ENCODE data around the gene DYNC1LI1.

The DYNC1LI1 gene

DNA sequence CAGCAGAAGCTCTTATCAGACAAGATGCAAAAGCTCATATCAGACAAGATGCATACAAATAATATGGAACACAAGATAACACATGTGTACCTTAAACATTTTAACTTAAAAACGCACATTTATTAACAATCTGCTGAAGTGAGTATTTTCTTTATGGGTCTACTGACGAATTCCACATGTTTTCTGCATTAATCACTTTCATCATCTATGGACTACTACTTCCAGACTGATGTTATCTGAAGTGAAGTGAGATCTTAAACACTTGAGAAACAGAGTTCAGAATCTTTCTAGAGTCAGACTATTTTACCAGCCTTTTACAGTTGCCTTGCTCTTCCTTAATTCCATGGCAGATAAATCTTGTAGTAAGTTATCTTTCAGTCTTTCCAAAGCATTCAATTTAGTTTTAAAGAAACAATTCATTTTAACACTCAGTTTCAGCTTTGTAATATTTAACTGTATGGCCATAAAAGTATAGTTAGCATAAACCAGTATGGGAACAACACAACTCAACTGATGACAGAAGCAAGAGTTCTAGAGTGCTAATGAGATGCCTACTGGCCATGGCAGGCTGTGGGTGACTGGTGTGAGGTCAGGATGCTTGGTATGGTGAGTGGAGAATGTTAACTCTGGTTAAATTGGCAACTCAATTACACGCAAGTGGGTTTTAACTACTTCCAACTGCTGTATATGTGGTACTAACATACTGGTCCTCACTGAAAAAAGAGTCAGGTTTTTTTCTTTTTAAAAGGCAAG, 77.8 kb downstream of the DYNC1LI1 start:
- H3K4me3 ChIP-seq (ENCODE audit: extremely low read depth, insufficient read depth, low read length, poor library complexity, severe bottlenecking) = no peak overlapping the region
- peaks cover 26% of the 10 kb centered on the region for H3K4me1 ChIP-seq (ENCODE audit: control insufficient read depth, insufficient read depth, low read length, poor library complexity, severe bottlenecking)
- H3K36me3 ChIP-seq (ENCODE audit: control insufficient read depth, insufficient read depth, low read length) = peaks cover 12% of the 10 kb centered on the region
- H3K9me3 ChIP-seq (ENCODE audit: control insufficient read depth, low read length) = no peaks in the 10 kb centered on the region
- WGBS, 2 experiments (ENCODE audit: insufficient coverage in 2 of 2) = no CpG with 5 or more reads among the region's 3 CpGs
- peak overlapping the region; percentile 18 for H3K27ac ChIP-seq (ENCODE audit: low read depth, low read length, severe bottlenecking)

DNA sequence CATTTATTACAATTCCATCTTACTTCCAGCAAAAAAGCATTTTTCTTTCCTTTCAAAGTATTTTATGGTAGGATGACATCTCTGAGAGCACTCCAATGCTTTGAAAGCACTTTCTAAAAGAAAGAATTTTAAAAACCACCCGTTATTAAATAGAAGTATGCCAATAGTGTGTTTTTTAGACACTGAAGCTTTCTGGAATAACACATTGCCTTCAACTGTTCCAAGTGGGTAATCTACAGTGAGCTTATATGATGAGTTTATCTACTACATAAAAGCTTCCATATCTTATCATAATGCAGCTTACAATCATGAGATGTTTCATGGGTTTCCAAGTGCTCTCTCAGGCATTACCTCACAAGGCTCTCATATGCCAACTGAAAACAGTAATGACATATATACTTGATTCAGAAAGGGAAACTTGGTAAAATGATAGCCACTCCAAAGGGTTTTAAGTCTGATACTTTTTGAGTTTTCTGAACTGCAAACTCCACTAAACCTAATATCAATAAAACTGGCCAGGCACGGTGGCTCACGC, 82.1 kb downstream of the DYNC1LI1 start:
- Histone ChIP-seq H3K4me1 (ENCODE audit: control insufficient read depth, insufficient read depth, low read length, poor library complexity, severe bottlenecking) (peaks cover 12% of the 10 kb centered on the region), H3K9me3 (ENCODE audit: control insufficient read depth, low read length) (no peaks in the 10 kb centered on the region), H3K27ac (ENCODE audit: low read depth, low read length, severe bottlenecking) (no peak overlapping the region)

DNA sequence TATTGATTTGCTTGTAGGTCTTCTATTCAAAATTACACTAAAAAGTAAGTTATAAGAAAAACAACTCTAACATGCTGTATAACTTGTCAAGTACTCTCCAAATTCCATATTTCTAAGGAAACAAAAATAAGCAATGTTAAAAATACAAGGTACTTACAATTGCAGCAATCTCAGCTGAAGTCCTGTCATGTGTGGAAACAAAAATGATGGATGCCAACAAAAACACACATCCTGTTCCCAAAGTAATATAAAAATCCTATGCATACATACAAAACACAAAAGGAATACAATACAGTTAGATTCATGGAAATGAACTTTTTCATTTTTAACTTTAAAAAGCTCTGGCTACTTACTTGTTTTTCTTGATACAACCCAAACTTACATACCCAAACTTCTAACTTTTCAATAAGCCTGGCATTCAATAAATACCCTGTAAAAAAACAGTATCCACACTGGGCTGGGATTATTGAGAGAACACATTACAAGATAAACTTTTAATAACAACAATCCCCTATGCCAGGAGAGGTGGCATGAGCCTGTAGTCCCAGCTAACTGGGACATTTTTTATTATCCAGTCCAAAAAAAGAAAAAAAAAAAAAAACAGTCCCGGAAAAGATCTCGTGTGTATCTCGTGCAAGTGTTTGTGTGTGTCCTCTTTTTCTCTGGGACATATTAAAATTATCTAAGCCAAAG, 82.7 kb downstream of the DYNC1LI1 start:
- Histone ChIP-seq H3K4me1 (ENCODE audit: control insufficient read depth, insufficient read depth, low read length, poor library complexity, severe bottlenecking) (peaks cover 6% of the 10 kb centered on the region), H3K27ac (ENCODE audit: low read depth, low read length, severe bottlenecking) (no peak overlapping the region), H3K36me3 (ENCODE audit: control insufficient read depth, insufficient read depth, low read length) (peaks cover 50% of the 10 kb centered on the region), H3K4me3 (ENCODE audit: extremely low read depth, insufficient read depth, low read length, poor library complexity, severe bottlenecking) (no peak overlapping the region), H3K9me3 (ENCODE audit: control insufficient read depth, low read length) (no peaks in the 10 kb centered on the region)
- no CpG with 5 or more reads among the region's 3 CpGs for WGBS, 2 experiments (ENCODE audit: insufficient coverage in 2 of 2)

More for the DNA sequence above, 82.1 kb downstream of the DYNC1LI1 start:
- Histone ChIP-seq H3K36me3 (ENCODE audit: control insufficient read depth, insufficient read depth, low read length) (peaks cover 44% of the 10 kb centered on the region), H3K4me3 (ENCODE audit: extremely low read depth, insufficient read depth, low read length, poor library complexity, severe bottlenecking) (no peak overlapping the region)
- WGBS, 2 experiments (ENCODE audit: insufficient coverage in 2 of 2) = 100% methylated on average over 1 of the region's 3 CpGs; no CpG with 5 or more reads in 1 of the 2 experiments

DNA sequence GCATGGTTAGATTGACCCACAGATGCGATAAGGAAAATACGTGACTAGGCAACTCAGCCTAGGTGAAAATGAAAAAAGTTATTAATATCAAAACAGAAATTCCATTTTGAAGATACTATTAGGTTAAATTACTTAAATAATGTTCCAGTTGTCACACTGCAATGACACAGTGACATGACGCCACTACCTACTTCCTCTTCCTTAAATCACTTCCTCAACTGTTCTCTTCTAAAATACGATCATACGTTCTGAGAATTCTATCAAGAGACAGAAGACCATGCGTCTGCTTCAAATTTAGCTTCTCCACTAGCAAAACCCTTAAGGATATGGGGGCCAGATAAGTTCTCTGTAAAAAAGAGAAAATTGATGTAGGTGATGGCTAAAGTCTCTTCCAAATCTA, 86.2 kb downstream of the DYNC1LI1 start:
- 100% methylated on average over 3 of the region's 6 CpGs; no CpG with 5 or more reads in 1 of the 2 experiments for WGBS, 2 experiments (ENCODE audit: insufficient coverage in 2 of 2)
- Histone ChIP-seq H3K4me1 (ENCODE audit: control insufficient read depth, insufficient read depth, low read length, poor library complexity, severe bottlenecking) (no peaks in the 10 kb centered on the region), H3K36me3 (ENCODE audit: control insufficient read depth, insufficient read depth, low read length) (peaks cover 72% of the 10 kb centered on the region), H3K27ac (ENCODE audit: low read depth, low read length, severe bottlenecking) (no peak overlapping the region), H3K4me3 (ENCODE audit: extremely low read depth, insufficient read depth, low read length, poor library complexity, severe bottlenecking) (no peak overlapping the region), H3K9me3 (ENCODE audit: control insufficient read depth, low read length) (no peaks in the 10 kb centered on the region)

DNA sequence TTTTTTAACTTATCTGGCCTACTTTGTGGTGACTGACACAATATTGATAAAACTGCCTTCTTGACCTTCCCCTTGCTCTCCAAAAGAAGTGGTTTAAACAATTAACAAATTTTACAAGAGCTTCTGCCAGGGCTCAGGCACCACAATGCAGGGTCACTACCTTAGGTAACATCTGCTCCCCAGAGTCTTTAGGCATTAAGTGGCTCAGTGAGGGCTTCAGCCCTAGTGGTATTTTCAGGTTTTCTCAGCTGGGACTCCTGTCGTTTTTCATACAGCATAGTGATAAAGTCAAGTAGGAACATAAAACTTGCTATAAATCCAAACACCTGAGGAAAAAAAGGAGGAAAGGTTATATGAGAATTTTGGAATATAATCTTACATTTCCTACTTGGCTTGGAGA, 86.9 kb downstream of the DYNC1LI1 start:
- H3K4me1 ChIP-seq (ENCODE audit: control insufficient read depth, insufficient read depth, low read length, poor library complexity, severe bottlenecking) = no peaks in the 10 kb centered on the region
- no CpG with 5 or more reads among the region's 1 CpG for WGBS, 2 experiments (ENCODE audit: insufficient coverage in 2 of 2)
- H3K27ac ChIP-seq (ENCODE audit: low read depth, low read length, severe bottlenecking) = no peak overlapping the region

DNA sequence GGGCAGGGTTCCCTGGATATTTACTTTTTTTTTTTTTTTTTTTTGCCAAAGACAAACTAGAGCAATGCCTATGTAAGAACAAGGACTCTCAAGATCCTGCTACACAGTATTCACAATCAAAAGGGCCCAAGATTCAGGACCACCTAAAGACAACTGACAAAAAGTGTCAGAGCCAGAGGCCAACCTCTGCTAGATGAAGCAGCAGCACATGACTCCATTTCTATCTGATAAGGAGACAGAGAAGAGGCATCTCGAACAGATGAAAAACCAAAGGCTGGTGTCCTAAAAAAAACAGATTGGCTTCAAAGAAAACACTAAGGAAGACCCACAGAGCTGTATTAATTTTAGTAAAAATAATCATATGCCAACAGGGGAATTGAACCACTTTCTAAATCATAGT, 88.0 kb downstream of the DYNC1LI1 start:
- Histone ChIP-seq H3K27ac (ENCODE audit: low read depth, low read length, severe bottlenecking) (no peak overlapping the region), H3K4me1 (ENCODE audit: control insufficient read depth, insufficient read depth, low read length, poor library complexity, severe bottlenecking) (no peaks in the 10 kb centered on the region), H3K36me3 (ENCODE audit: control insufficient read depth, insufficient read depth, low read length) (peaks cover 78% of the 10 kb centered on the region), H3K9me3 (ENCODE audit: control insufficient read depth, low read length) (no peaks in the 10 kb centered on the region), H3K4me3 (ENCODE audit: extremely low read depth, insufficient read depth, low read length, poor library complexity, severe bottlenecking) (no peak overlapping the region)
- no CpG with 5 or more reads among the region's 1 CpG for WGBS, 2 experiments (ENCODE audit: insufficient coverage in 2 of 2)

More for the DNA sequence above, 86.9 kb downstream of the DYNC1LI1 start:
- peaks cover 78% of the 10 kb centered on the region for H3K36me3 ChIP-seq (ENCODE audit: control insufficient read depth, insufficient read depth, low read length)
- no peak overlapping the region for H3K4me3 ChIP-seq (ENCODE audit: extremely low read depth, insufficient read depth, low read length, poor library complexity, severe bottlenecking)
- H3K9me3 ChIP-seq (ENCODE audit: control insufficient read depth, low read length) = no peaks in the 10 kb centered on the region

DNA sequence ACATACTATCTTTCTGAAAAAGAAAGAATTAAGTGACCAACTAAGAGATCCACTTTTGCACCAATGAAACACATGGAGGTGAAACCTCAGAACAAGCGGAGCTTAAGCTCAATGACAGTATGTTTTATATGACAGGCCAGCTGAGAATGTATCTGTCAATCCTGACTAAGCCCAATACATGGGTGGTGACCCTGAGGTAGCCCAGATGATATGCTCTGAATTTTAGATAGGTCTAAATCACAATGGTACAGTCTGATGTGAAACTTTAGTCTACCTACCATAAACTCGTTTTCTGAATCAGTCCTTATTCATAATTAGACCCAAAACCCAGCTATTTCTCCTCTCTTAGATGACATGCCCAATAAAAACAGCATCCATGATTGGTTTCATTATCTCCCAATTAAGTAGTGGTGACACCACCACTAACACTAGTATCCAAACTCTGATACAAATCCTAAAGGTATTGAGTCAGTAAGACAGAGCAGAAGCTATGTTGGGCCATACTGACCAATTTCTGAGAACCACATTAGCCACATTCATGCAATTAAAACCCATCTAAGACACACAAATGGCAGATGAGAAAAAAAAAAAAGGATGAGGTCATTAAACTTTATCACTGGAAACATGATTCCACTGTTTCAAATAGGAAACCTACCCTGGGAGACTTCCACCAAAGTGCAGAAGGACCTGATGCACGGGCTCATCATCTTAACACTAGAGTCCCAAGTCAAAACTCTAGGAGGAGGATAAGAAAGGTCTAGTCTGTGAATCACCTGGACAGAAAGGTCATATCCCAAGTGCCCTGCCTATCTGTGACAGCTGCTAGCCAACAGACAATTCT, 88.6 kb downstream of the DYNC1LI1 start:
- 83 to 100% methylated on average over 2 to 3 of the region's 3 CpGs for whole genome bisulfite sequencing, 2 experiments (ENCODE audit: insufficient coverage in 2 of 2)
- no peaks in the 10 kb centered on the region for H3K9me3 ChIP-seq (ENCODE audit: control insufficient read depth, low read length)
- no peak overlapping the region for H3K27ac ChIP-seq (ENCODE audit: low read depth, low read length, severe bottlenecking)
- peaks cover 72% of the 10 kb centered on the region for H3K36me3 ChIP-seq (ENCODE audit: control insufficient read depth, insufficient read depth, low read length)
- no peak overlapping the region for H3K4me3 ChIP-seq (ENCODE audit: extremely low read depth, insufficient read depth, low read length, poor library complexity, severe bottlenecking)
- no peaks in the 10 kb centered on the region for H3K4me1 ChIP-seq (ENCODE audit: control insufficient read depth, insufficient read depth, low read length, poor library complexity, severe bottlenecking)

DNA sequence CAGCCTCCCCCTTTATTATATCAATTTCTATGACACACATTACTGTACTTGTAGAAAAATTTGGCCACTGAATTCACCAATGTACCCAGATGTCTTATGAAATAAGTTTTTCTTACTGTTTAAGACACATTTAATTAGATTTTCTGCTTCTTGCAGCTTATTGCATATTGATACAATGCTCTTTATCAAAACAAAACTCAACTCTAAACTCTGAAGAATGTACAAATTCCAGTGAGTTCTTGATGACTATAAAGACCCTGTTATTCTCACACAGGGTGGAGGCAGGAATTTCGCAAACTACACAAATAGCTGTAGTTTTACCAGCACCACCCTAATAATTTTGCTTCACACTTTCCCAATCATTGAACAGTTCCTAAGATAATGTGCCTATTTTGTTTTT, 90.1 kb downstream of the DYNC1LI1 start:
- 80% methylated on average over 1 of the region's 1 CpG; no CpG with 5 or more reads in 1 of the 2 experiments for WGBS, 2 experiments (ENCODE audit: insufficient coverage in 2 of 2)
- Histone ChIP-seq H3K27ac (ENCODE audit: low read depth, low read length, severe bottlenecking) (no peak overlapping the region), H3K4me3 (ENCODE audit: extremely low read depth, insufficient read depth, low read length, poor library complexity, severe bottlenecking) (no peak overlapping the region), H3K4me1 (ENCODE audit: control insufficient read depth, insufficient read depth, low read length, poor library complexity, severe bottlenecking) (no peaks in the 10 kb centered on the region), H3K36me3 (ENCODE audit: control insufficient read depth, insufficient read depth, low read length) (peaks cover 68% of the 10 kb centered on the region), H3K9me3 (ENCODE audit: control insufficient read depth, low read length) (no peaks in the 10 kb centered on the region)

Measured in mesodermal cell (in vitro differentiated cells).